Neural progenitor cell (in vitro differentiated cells): ENCODE data around the gene EPHB1.

Source experiments
- CTCF ChIP-seq: fragments of 200-600 bp; sonication (generic); IDR thresholded peaks from 2 replicates; pipeline ENCODE4 v1.5.1; 2017; ENCODE audit warnings: antibody characterized with exemption, mild to moderate bottlenecking
- EZH2 ChIP-seq: fragments of 200-600 bp; sonication (generic); IDR thresholded peaks from 2 replicates; pipeline ENCODE4 v1.6.1; 2017; ENCODE audit warnings: antibody characterized with exemption, mild to moderate bottlenecking, moderate library complexity

GRCh38 chr3:135172191-135172869 is 377.3 kb downstream of the EPHB1 start:
- no peak for TF ChIP-seq CTCF
- no peak for TF ChIP-seq EZH2
